SK-N-SH (cell line): ENCODE measurements around the gene FGF5. TPM values are rescaled to one million over a fixed set of nuclear protein-coding genes. Genes with fewer than 3 reads are reported as not detected.

Source experiments
- CTCF ChIA-PET: fragments of 300-600, 350-600 bp; formaldehyde crosslinking; extraction: SDS; loops from one replicate; lab custom pipeline; 2021; lab: Yijun Ruan, JAX
- POLR2A ChIA-PET: fragments of 350-600 bp; sonication (Branson Sonifier 250); formaldehyde crosslinking; extraction: SDS; loops from one replicate; lab custom pipeline; 2020; ENCODE audit warnings: antibody characterized with exemption, inconsistent platforms; lab: Yijun Ruan, JAX
- DNase-seq: peaks from one replicate; pipeline ENCODE4 v3.0.0; 2012
- H2AFZ ChIP-seq: fragments of 200-600 bp; sonication (generic); 2 replicates; pipeline ENCODE4 v1.8.1; 2016; ENCODE audit warnings: antibody characterized with exemption, mild to moderate bottlenecking, low read depth
- H3F3A ChIP-seq: fragments of 200-600 bp; sonication (generic); replicated peaks from 2 replicates; pipeline ENCODE3; 2016; ENCODE audit warnings: antibody characterized with exemption, mild to moderate bottlenecking; ENCODE audit not compliant: insufficient read depth
- H3K27ac ChIP-seq, 2 experiments: fragments of 200-500 bp in 1 of 2; fragments of 200-600 bp in 1 of 2; sonication (Bioruptor generic) in 1 of 2; sonication (generic), shearing (Covaris generic) in 1 of 2; 2 replicates each; pipeline versions ENCODE4 v1.5.1 to v1.6.1; 2014 to 2016; ENCODE audit warnings: low read depth in 2 of 2, inconsistent platforms in 1 of 2, low read length in 1 of 2, mild to moderate bottlenecking in 1 of 2, mixed read lengths in 1 of 2
- H3K27me3 ChIP-seq: fragments of 200-600 bp; sonication (generic), shearing (Covaris generic); 2 replicates; pipeline ENCODE4 v1.6.1; 2016; ENCODE audit warnings: mixed run types; ENCODE audit not compliant: insufficient read depth
- H3K36me3 ChIP-seq, 2 experiments: fragments of 200-500 bp in 1 of 2; fragments of 200-600 bp in 1 of 2; sonication (Bioruptor generic) in 1 of 2; sonication (generic) in 1 of 2; replicated peaks in 1 of 2; 2 replicates each; pipeline versions ENCODE3 to v1.5.1; 2014 to 2016; ENCODE audit warnings: low read length in 1 of 2, mild to moderate bottlenecking in 1 of 2; ENCODE audit not compliant: insufficient read depth in 2 of 2, control insufficient read depth in 1 of 2
- H3K4me1 ChIP-seq, 2 experiments: fragments of 200-500 bp in 1 of 2; fragments of 200-600 bp in 1 of 2; sonication (Bioruptor generic) in 1 of 2; sonication (generic), shearing (Covaris generic) in 1 of 2; 2 replicates each; pipeline versions ENCODE4 v1.5.1 to v1.6.1; 2014 to 2016; ENCODE audit warnings: low read depth in 1 of 2, low read length in 1 of 2, mixed run types in 1 of 2; ENCODE audit not compliant: insufficient read depth in 2 of 2, control insufficient read depth in 1 of 2
- H3K4me2 ChIP-seq: fragments of 200-600 bp; sonication (generic), shearing (Covaris generic); 2 replicates; pipeline ENCODE4 v1.6.1; 2017; ENCODE audit warnings: mixed run types
- H3K4me3 ChIP-seq, 2 experiments: fragments of 200-500 bp in 1 of 2; fragments of 200-600 bp in 1 of 2; sonication (Bioruptor generic) in 1 of 2; sonication (generic), shearing (Covaris generic) in 1 of 2; 2 replicates each; pipeline versions ENCODE4 v1.5.1 to v1.8.1; 2014 to 2016; ENCODE audit warnings: low read depth in 2 of 2, inconsistent platforms in 1 of 2, low read length in 1 of 2, mild to moderate bottlenecking in 1 of 2, mixed read lengths in 1 of 2, moderate library complexity in 1 of 2
- H3K79me2 ChIP-seq: fragments of 200-600 bp; sonication (generic); 2 replicates; pipeline ENCODE4 v1.8.1; 2017; ENCODE audit warnings: mild to moderate bottlenecking; ENCODE audit not compliant: insufficient read depth
- H3K9ac ChIP-seq: fragments of 200-600 bp; sonication (generic); 2 replicates; pipeline ENCODE4 v1.6.1; 2017; ENCODE audit warnings: mixed run types
- H3K9me2 ChIP-seq: fragments of 200-600 bp; sonication (generic); 2 replicates; pipeline ENCODE4 v1.6.1; 2017; ENCODE audit warnings: mixed run types
- H3K9me3 ChIP-seq: fragments of 200-600 bp; sonication (generic); 2 replicates; pipeline ENCODE4 v1.6.1; 2017; ENCODE audit warnings: mixed run types, mild to moderate bottlenecking, moderate library complexity
- H4K20me1 ChIP-seq: fragments of 200-600 bp; sonication (generic); 2 replicates; pipeline ENCODE4 v1.6.1; 2017; ENCODE audit warnings: mild to moderate bottlenecking, mixed run types; ENCODE audit not compliant: insufficient read depth
- EP300 ChIP-seq, 2 experiments: IDR thresholded peaks; 2 replicates each; pipeline versions ENCODE4 v1.4.0 to v1.6.1; 2012; ENCODE audit warnings: borderline replicate concordance in 1 of 2, low read depth in 1 of 2, low read length in 1 of 2
- EZH2phosphoT487 ChIP-seq: fragments of 200-600 bp; sonication (generic); IDR thresholded peaks from 2 replicates; pipeline ENCODE4 v1.6.1; 2017; ENCODE audit warnings: low read depth, mixed run types, mild to moderate bottlenecking, antibody characterized with exemption, moderate library complexity, borderline replicate concordance
- FOSL2 ChIP-seq: IDR thresholded peaks from 2 replicates; pipeline ENCODE4 v1.4.0; 2012; ENCODE audit warnings: low read depth, mild to moderate bottlenecking, moderate library complexity, borderline replicate concordance
- FOXM1 ChIP-seq: IDR thresholded peaks from 2 replicates; pipeline ENCODE4 v1.4.0; 2012; ENCODE audit warnings: low read depth, mild to moderate bottlenecking
- IRF3 ChIP-seq: fragments of 150-350 bp; IDR thresholded peaks from 2 replicates; pipeline ENCODE4 v1.6.1; 2016; ENCODE audit warnings: mild to moderate bottlenecking, low read depth, low read length
- MAX ChIP-seq: IDR thresholded peaks from 2 replicates; pipeline ENCODE4 v1.4.0; 2012; ENCODE audit warnings: low read depth
- MEF2A ChIP-seq: IDR thresholded peaks from 2 replicates; pipeline ENCODE4 v1.4.0; 2012; ENCODE audit warnings: low read depth, borderline replicate concordance
- MXI1 ChIP-seq: IDR thresholded peaks from 2 replicates; pipeline ENCODE4 v1.6.1; 2012; ENCODE audit warnings: mild to moderate bottlenecking, low read depth, low read length, improper control_type of control experiment
- NFIC ChIP-seq: IDR thresholded peaks from 2 replicates; pipeline ENCODE4 v1.4.0; 2012; ENCODE audit warnings: borderline replicate concordance
- NRF1 ChIP-seq: IDR thresholded peaks from 2 replicates; pipeline ENCODE4 v1.6.1; 2012; ENCODE audit warnings: low read depth, mild to moderate bottlenecking, low read length
- RAD21 ChIP-seq: IDR thresholded peaks from 2 replicates; pipeline ENCODE4 v1.6.1; 2012; ENCODE audit warnings: mild to moderate bottlenecking, low read length
- RCOR1 ChIP-seq: fragments of 150-350 bp; IDR thresholded peaks from 2 replicates; pipeline ENCODE4 v1.6.1; 2017; ENCODE audit warnings: antibody characterized with exemption, low read length
- REST ChIP-seq: IDR thresholded peaks from 2 replicates; pipeline ENCODE4 v1.6.1; 2012; ENCODE audit warnings: mild to moderate bottlenecking, low read depth, low read length, moderate library complexity
- RXRA ChIP-seq: IDR thresholded peaks from 2 replicates; pipeline ENCODE4 v1.4.0; 2012; ENCODE audit warnings: low read depth, mild to moderate bottlenecking, borderline replicate concordance
- SIN3A ChIP-seq: IDR thresholded peaks from 2 replicates; pipeline ENCODE4 v1.6.1; 2012; ENCODE audit warnings: low read depth, mild to moderate bottlenecking, low read length, moderate library complexity, borderline replicate concordance
- TAF1 ChIP-seq: IDR thresholded peaks from 2 replicates; pipeline ENCODE4 v1.6.1; 2012; ENCODE audit warnings: low read depth, mild to moderate bottlenecking, low read length, moderate library complexity, borderline replicate concordance
- TCF12 ChIP-seq: IDR thresholded peaks from 2 replicates; pipeline ENCODE4 v1.4.0; 2012
- TEAD4 ChIP-seq: IDR thresholded peaks from 2 replicates; pipeline ENCODE4 v1.4.0; 2012; ENCODE audit warnings: mild to moderate bottlenecking, borderline replicate concordance; ENCODE audit not compliant: insufficient read depth
- YY1 ChIP-seq: IDR thresholded peaks from 2 replicates; pipeline ENCODE4 v1.4.0; 2012; ENCODE audit warnings: low read depth, mild to moderate bottlenecking
- WGBS: methylation state at CpG from one replicate; pipeline ENCODE4 v1.1.6; 2017; ENCODE audit warnings: low lambda C conversion rate; 5-methylcytosine and 5-hydroxymethylcytosine counted together
- polyA plus RNA-seq, 3 experiments: library from polyadenylated mRNA; depleted of rRNA; stranded (reverse); fragments of >200 nt; gene quantifications; 2 replicates each; pipeline ENCODE4 v1.2.3, GENCODE V29; 2012
- TF ChIP-seq, protein P1 (sequence below): fragments of 150-350 bp; IDR thresholded peaks from 2 replicates; pipeline ENCODE4 v1.6.1; 2017; ENCODE audit warnings: antibody characterized with exemption, low read length, low read depth, borderline replicate concordance
- TF ChIP-seq, protein P2 (sequence below): IDR thresholded peaks from 2 replicates; pipeline ENCODE4; 2012

Gene FGF5
- polyA plus RNA-seq, 1 of the 3 experiments (the other 2 are of a cell fraction): 17.7 TPM

DNA sequence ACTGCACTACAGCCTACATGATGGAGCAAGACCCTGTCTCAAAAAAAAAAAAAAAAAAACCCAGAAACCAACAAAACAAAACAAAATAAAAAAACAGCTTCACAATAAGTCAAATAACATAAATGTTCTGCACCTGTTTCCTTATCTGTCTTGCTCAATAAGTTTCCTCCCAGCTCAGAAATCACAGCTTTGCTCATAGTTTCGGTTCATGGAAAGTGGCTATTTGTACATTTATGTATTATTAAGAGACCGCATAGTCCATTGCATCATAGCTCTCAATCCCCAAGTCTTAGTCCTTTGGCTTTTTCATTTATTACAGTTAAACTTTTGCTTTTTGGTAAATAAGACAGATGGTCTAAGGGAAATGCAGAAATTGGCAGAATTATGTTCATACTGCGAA, 44.7 kb downstream of the FGF5 start:
- Histone ChIP-seq H3F3A (peaks cover 49% of the 10 kb centered on the region), H3K27ac (no peak overlapping the region), H2AFZ (no peak overlapping the region), H3K9me3 (no peaks in the 10 kb centered on the region), H3K9me2 (no peaks in the 10 kb centered on the region), H3K4me2 (no peak overlapping the region), H3K27me3 (no peaks in the 10 kb centered on the region), H3K36me3 (no peaks in the 10 kb centered on the region), H3K4me3 (no peak overlapping the region), H3K9ac (no peak overlapping the region), H3K4me1 (peaks cover 5 to 31% of the 10 kb centered on the region in 2 experiments), H3K79me2 (peaks cover 8% of the 10 kb centered on the region; the same call in 1 of the 2 replicates), H4K20me1 (no peaks in the 10 kb centered on the region)
- POLR2A ChIA-PET: no interaction called here
- WGBS: 90% methylated on average over 3 of the region's 3 CpGs
- no peak for TF ChIP-seq NFIC
- TF ChIP-seq RXRA: no peak
- no peak for TF ChIP-seq MEF2A
- TF ChIP-seq NRF1: no peak
- no peak for TF ChIP-seq EP300 (IDR thresholded peaks at IDR 0.05; ENCODE audit: borderline replicate concordance in 1 of 2, low read depth in 1 of 2, low read length in 1 of 2)
- no peak for TF ChIP-seq MXI1
- TF ChIP-seq TAF1: no peak
- TF ChIP-seq IRF3: no peak
- TF ChIP-seq, protein P1, sequence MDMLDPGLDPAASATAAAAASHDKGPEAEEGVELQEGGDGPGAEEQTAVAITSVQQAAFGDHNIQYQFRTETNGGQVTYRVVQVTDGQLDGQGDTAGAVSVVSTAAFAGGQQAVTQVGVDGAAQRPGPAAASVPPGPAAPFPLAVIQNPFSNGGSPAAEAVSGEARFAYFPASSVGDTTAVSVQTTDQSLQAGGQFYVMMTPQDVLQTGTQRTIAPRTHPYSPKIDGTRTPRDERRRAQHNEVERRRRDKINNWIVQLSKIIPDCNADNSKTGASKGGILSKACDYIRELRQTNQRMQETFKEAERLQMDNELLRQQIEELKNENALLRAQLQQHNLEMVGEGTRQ: no peak
- TF ChIP-seq, protein P2, sequence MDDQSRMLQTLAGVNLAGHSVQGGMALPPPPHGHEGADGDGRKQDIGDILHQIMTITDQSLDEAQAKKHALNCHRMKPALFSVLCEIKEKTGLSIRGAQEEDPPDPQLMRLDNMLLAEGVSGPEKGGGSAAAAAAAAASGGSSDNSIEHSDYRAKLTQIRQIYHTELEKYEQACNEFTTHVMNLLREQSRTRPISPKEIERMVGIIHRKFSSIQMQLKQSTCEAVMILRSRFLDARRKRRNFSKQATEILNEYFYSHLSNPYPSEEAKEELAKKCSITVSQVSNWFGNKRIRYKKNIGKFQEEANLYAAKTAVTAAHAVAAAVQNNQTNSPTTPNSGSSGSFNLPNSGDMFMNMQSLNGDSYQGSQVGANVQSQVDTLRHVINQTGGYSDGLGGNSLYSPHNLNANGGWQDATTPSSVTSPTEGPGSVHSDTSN: no peak
- TF ChIP-seq RAD21: no peak
- no peak for TF ChIP-seq FOXM1
- no peak for TF ChIP-seq YY1
- TF ChIP-seq FOSL2: no peak
- no peak for TF ChIP-seq TEAD4
- CTCF ChIA-PET: interaction anchor here (0.9 to 1.9 kb wide), 3 partner anchors 13 to 51 kb away, joined by 3 to 8 read pairs (median 4); partner anchors contain the start of gene CFAP299
- DNase-seq: no peak

- Histone ChIP-seq H3K27ac (no peak overlapping the region), H3K4me1 (peaks cover 5 to 31% of the 10 kb centered on the region in 2 experiments; a peak in 3 of 4 replicates), H3K79me2 (peaks cover 9% of the 10 kb centered on the region; the same call in 1 of the 2 replicates), H2AFZ (no peak overlapping the region), H3F3A (peaks cover 39% of the 10 kb centered on the region), H3K9ac (no peak overlapping the region), H3K27me3 (no peaks in the 10 kb centered on the region), H3K9me2 (no peaks in the 10 kb centered on the region), H3K4me3 (no peak overlapping the region), H3K9me3 (no peaks in the 10 kb centered on the region), H3K4me2 (no peak overlapping the region), H4K20me1 (no peaks in the 10 kb centered on the region), H3K36me3 (no peaks in the 10 kb centered on the region)
- POLR2A ChIA-PET: no interaction called here
- DNase-seq: no peak
- CTCF ChIA-PET: no interaction called here
- WGBS: 100% methylated on average over 1 of the region's 1 CpG
- TF ChIP-seq MAX: no peak
- TF ChIP-seq REST: no peak
- no peak for TF ChIP-seq RCOR1
- TF ChIP-seq RAD21: no peak
- TF ChIP-seq TCF12: no peak
- no peak for TF ChIP-seq MXI1
- TF ChIP-seq SIN3A: no peak
- TF ChIP-seq, protein P1: no peak
- no peak for TF ChIP-seq EZH2phosphoT487
These were observed 45.7 kb downstream of the FGF5 start for GRCh38 chr4:80312124-80312523.
